PC-3 (cell line): ENCODE measurements around the gene IGFBP7. TPM values are rescaled to one million over a fixed set of nuclear protein-coding genes. Genes with fewer than 3 reads are reported as not detected.

Experiments used
- ATAC-seq: fragments of 200-7000 bp; cut with Tn5 transposase; 2 replicates; pipeline ENCODE4 v1.9.1; 2020; ENCODE audit warnings: mild to moderate bottlenecking, moderate library complexity
- BruUV-seq: library from RNA; stranded (reverse); fragments of 400-500 nt; replicated peaks from 2 replicates; lab custom pipeline; 2021; lab: Mats Ljungman, UMichigan
- CTCF ChIA-PET: fragments of 300-600 bp; sonication (Branson Sonifier 250); formaldehyde crosslinking; loops from one replicate; lab custom pipeline; 2022; ENCODE audit warnings: antibody characterized with exemption; lab: Charles Lee
- POLR2A ChIA-PET: fragments of 300-600 bp; sonication (Branson Sonifier 250); formaldehyde crosslinking; loops from one replicate; lab custom pipeline; 2022; ENCODE audit warnings: antibody characterized with exemption; ENCODE audit not compliant: unreplicated experiment; lab: Charles Lee
- DNase-seq: peaks from one replicate; pipeline ENCODE4 v3.0.0-alpha.2; 2015
- H2AFZ ChIP-seq: fragments of 300-600 bp; sonication (generic); 2 replicates; pipeline ENCODE4 v1.6.0; 2016; ENCODE audit warnings: antibody characterized with exemption, low read length
- H3F3A ChIP-seq: fragments of 300-600 bp; sonication (generic); one replicate; pipeline ENCODE4 v1.6.0; 2017; ENCODE audit warnings: antibody characterized with exemption, low read length, control low read depth, mild to moderate bottlenecking; ENCODE audit not compliant: unreplicated experiment
- H3K27ac ChIP-seq: fragments of 300-600 bp; sonication (generic); 2 replicates; pipeline ENCODE4 v1.5.1; 2016; ENCODE audit warnings: mild to moderate bottlenecking, low read length
- H3K27me3 ChIP-seq: fragments of 300-600 bp; sonication (generic); 2 replicates; pipeline ENCODE4 v1.6.1; 2016; ENCODE audit warnings: low read length, mixed read lengths
- H3K36me3 ChIP-seq: fragments of 300-600 bp; sonication (generic); 2 replicates; pipeline ENCODE4 v1.6.1; 2016; ENCODE audit warnings: low read depth, mixed run types, low read length, mixed read lengths
- H3K4me1 ChIP-seq: fragments of 300-600 bp; sonication (generic); 2 replicates; pipeline ENCODE4 v1.5.1; 2016; ENCODE audit warnings: low read length; ENCODE audit not compliant: insufficient read depth
- H3K4me2 ChIP-seq: fragments of 300-600 bp; sonication (generic); 2 replicates; pipeline ENCODE4 v1.6.0; 2016; ENCODE audit warnings: low read length
- H3K4me3 ChIP-seq: fragments of 300-600 bp; sonication (generic); 2 replicates; pipeline ENCODE4 v1.5.1; 2016; ENCODE audit warnings: mild to moderate bottlenecking, low read length, mixed read lengths
- H3K79me2 ChIP-seq: fragments of 300-600 bp; sonication (generic); 2 replicates; pipeline ENCODE4 v1.6.1; 2017; ENCODE audit warnings: low read length, mixed read lengths
- H3K9ac ChIP-seq: fragments of 300-600 bp; sonication (generic); 2 replicates; pipeline ENCODE4 v1.6.0; 2016; ENCODE audit warnings: mild to moderate bottlenecking, low read length
- H3K9me2 ChIP-seq: fragments of 300-600 bp; sonication (generic); replicated peaks from 2 replicates; pipeline ENCODE4 v1.6.1; 2016; ENCODE audit warnings: mixed run types, low read length, mixed read lengths
- H3K9me3 ChIP-seq: fragments of 300-600 bp; sonication (generic); 2 replicates; pipeline ENCODE4 v1.6.1; 2016; ENCODE audit warnings: low read length, mixed read lengths
- H4K20me1 ChIP-seq: fragments of 300-600 bp; sonication (generic); 2 replicates; pipeline ENCODE4 v1.6.1; 2016; ENCODE audit warnings: low read length, mixed read lengths
- EZH2 ChIP-seq: fragments of 300-600 bp; sonication (generic); IDR thresholded peaks from one replicate; pipeline ENCODE4 v1.6.1; 2017; ENCODE audit warnings: antibody characterized with exemption, mild to moderate bottlenecking, low read length; ENCODE audit not compliant: unreplicated experiment
- EZH2phosphoT487 ChIP-seq: fragments of 300-600 bp; sonication (generic); IDR thresholded peaks from 2 replicates; pipeline ENCODE4 v1.6.1; 2018; ENCODE audit warnings: mild to moderate bottlenecking, antibody characterized with exemption, low read length, borderline replicate concordance
- intact Hi-C: fragments of 100-400 bp; cut with micrococcal nuclease; formaldehyde crosslinking; loops from 2 replicates; pipeline ENCODE4 v1.9.0; 2023
- total RNA-seq: library from RNA; depleted of rRNA; stranded (reverse); fragments of >200 nt; gene quantifications from 2 replicates; pipeline ENCODE4 v1.2.3, GENCODE V29; 2014
- TF ChIP-seq, protein P1 (sequence below): fragments of 300-600 bp; sonication (generic); conservative IDR thresholded peaks from 2 replicates; pipeline ENCODE4 v1.5.1; 2017; ENCODE audit warnings: antibody characterized with exemption, low read depth, mild to moderate bottlenecking, low read length

The IGFBP7 gene
- total RNA-seq, 1 experiment from 2014 or later = not detected

DNA sequence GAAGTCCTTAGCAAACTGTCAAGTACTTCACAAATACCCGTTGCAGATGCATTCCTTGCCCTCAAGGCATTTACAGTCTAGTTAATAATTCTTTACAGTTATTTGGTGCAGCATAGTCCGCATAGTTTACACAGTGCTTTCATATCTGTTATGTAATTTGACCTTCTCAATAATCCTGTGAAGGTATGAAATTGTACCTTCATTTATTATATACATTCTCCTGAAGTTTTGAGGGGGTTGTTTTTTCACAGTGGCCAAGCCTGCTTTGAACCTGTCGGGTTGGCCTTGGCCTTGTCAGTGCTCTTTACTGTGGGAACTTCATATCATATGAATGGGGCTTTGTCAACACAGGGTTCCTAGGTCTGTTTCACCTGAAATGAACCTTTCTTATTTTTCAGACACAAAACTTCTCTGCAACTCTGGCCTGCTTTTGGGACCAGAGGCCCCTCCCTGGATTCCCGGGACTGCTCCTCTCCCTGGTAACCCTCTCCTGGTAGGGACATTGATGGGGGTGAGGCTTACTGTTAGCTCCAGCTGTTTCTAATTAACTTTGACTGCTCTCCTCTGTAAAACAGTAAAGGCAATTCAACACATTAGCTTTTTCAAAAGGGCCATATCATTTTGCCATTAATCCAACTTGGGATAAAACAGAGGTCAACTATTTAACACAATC, 9.1 kb downstream of the IGFBP7 start:
- Histone ChIP-seq H2AFZ (no peak overlapping the region), H3K4me2 (no peak overlapping the region), H3K36me3 (no peaks in the 10 kb centered on the region), H3K27ac (no peak overlapping the region), H4K20me1 (no peaks in the 10 kb centered on the region), H3K79me2 (no peaks in the 10 kb centered on the region), H3K9me2 (no peaks in the 10 kb centered on the region), H3K9ac (no peak overlapping the region), H3K4me3 (no peak overlapping the region), H3K4me1 (no peaks in the 10 kb centered on the region), H3K27me3 (0 out of 2 replicates have a peak, but pooled peaks cover 6% of the 10 kb centered on the region), H3F3A (no peaks in the 10 kb centered on the region), H3K9me3 (no peaks in the 10 kb centered on the region)
- CTCF ChIA-PET = no interaction called here
- ATAC-seq = no peak
- TF ChIP-seq, protein P1, sequence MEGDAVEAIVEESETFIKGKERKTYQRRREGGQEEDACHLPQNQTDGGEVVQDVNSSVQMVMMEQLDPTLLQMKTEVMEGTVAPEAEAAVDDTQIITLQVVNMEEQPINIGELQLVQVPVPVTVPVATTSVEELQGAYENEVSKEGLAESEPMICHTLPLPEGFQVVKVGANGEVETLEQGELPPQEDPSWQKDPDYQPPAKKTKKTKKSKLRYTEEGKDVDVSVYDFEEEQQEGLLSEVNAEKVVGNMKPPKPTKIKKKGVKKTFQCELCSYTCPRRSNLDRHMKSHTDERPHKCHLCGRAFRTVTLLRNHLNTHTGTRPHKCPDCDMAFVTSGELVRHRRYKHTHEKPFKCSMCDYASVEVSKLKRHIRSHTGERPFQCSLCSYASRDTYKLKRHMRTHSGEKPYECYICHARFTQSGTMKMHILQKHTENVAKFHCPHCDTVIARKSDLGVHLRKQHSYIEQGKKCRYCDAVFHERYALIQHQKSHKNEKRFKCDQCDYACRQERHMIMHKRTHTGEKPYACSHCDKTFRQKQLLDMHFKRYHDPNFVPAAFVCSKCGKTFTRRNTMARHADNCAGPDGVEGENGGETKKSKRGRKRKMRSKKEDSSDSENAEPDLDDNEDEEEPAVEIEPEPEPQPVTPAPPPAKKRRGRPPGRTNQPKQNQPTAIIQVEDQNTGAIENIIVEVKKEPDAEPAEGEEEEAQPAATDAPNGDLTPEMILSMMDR = no peak
- TF ChIP-seq EZH2 (no peak), EZH2phosphoT487 (no peak)
- DNase-seq = no peak
- intact Hi-C loops = no loop called here
- POLR2A ChIA-PET = no interaction called here
- no TSS peak for BruUV-seq

DNA sequence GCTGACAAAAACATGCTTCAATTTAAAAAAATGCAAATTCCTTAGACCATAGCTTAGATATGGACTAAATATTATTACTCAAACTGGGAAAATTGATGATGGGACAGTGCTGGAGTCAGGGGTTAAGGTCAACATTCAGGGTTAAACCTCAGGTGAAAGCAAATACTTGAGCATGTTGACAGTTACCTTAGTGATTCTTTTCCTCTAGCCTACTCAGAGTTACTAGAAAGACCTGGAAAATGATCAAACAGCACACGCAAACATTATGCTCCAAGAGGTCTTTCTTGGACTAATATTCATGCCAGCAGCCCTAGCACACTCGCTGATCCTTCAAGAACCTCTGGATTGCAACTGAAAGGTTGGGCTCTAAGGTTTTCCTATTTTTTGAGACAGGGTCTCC, 10.8 kb downstream of the IGFBP7 start:
- Histone ChIP-seq H3F3A (no peaks in the 10 kb centered on the region), H3K4me3 (no peak overlapping the region), H3K9ac (no peak overlapping the region), H2AFZ (no peak overlapping the region), H3K79me2 (no peaks in the 10 kb centered on the region), H3K27me3 (peaks cover 15% of the 10 kb centered on the region; the same call in 1 of the 2 replicates), H3K4me1 (no peaks in the 10 kb centered on the region), H3K9me2 (no peaks in the 10 kb centered on the region), H3K4me2 (no peak overlapping the region), H3K36me3 (no peaks in the 10 kb centered on the region), H3K27ac (no peak overlapping the region), H3K9me3 (no peaks in the 10 kb centered on the region), H4K20me1 (no peaks in the 10 kb centered on the region)
- ChIA-PET POLR2A (no interaction called here), CTCF (no interaction called here)
- no TSS peak for BruUV-seq
- intact Hi-C loops = no loop called here
- ATAC-seq (no peak), DNase-seq (no peak)
- TF ChIP-seq, protein P1 = no peak
- no peak for TF ChIP-seq EZH2phosphoT487
- TF ChIP-seq EZH2 = no peak

DNA sequence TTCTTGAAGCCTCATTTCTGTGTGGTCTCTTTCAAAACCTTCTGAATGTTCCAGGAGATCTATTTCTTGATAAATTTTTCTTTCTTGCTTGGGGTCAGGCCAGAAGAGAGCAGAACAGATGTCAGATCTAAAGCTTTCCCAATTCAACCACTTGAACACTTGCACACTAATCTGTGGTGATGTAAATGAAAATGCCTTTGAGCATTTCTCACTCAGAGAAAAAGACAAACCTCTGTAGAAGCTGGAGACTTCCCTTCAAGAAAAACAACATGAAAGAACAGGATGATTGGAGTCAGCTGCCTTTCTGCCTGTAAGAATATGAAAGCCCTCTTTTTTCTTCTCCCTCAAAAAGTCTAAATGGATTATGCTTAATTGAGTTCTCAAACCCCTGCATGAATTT, 11.2 kb downstream of the IGFBP7 start:
- Histone ChIP-seq H3K9me2 (no peaks in the 10 kb centered on the region), H3K9ac (no peak overlapping the region), H3K79me2 (no peaks in the 10 kb centered on the region), H3K27ac (no peak overlapping the region), H2AFZ (no peak overlapping the region), H3K4me1 (no peaks in the 10 kb centered on the region), H3F3A (no peaks in the 10 kb centered on the region), H3K27me3 (peaks cover 15% of the 10 kb centered on the region; the same call in 1 of the 2 replicates), H3K9me3 (no peaks in the 10 kb centered on the region), H3K4me3 (no peak overlapping the region), H4K20me1 (no peaks in the 10 kb centered on the region), H3K4me2 (no peak overlapping the region), H3K36me3 (no peaks in the 10 kb centered on the region)
- no TSS peak for BruUV-seq
- CTCF ChIA-PET = no interaction called here
- POLR2A ChIA-PET = no interaction called here
- intact Hi-C loops = no loop called here
- DNase-seq = no peak
- ATAC-seq = no peak
- no peak for TF ChIP-seq EZH2
- TF ChIP-seq, protein P1 = no peak
- no peak for TF ChIP-seq EZH2phosphoT487
